OCI-LY1 (cell line): Measurements from ENCODE around the gene ATF6.

ENCODE experiments used
- CTCF ChIP-seq: fragments of 200-600 bp; sonication (generic), shearing (Covaris generic); IDR thresholded peaks from 2 replicates; pipeline ENCODE4 v1.5.1; 2017; ENCODE audit warnings: mild to moderate bottlenecking, antibody characterized with exemption, low read length, moderate library complexity, mixed read lengths
- EZH2 ChIP-seq: fragments of 200-600 bp; sonication (generic), shearing (Covaris generic); IDR thresholded peaks from 2 replicates; pipeline ENCODE4 v1.8.0; 2017; ENCODE audit warnings: borderline replicate concordance, mixed run types, mild to moderate bottlenecking, antibody characterized with exemption, low read length, moderate library complexity, mixed read lengths

DNA sequence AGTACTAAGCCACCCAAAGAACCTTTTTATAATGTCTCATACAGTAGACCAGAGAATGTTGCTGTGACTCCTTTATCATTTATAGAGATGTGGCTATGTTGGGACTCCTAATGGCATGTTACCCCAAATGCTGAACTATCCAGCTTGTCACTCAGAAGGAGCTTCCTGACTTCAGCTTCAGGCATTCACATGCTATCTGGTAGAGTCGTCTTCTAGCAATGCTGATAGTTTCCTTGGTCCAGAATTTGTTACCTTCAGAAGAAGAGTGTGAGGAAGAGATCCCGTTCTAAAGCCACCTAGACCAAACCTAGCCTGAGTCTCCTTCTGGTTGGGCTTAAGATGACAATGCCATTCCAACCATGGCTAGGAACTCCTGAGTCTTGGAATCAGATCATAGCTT is 189.5 kb downstream of the ATF6 start:
- TF ChIP-seq CTCF (no peak), EZH2 (no peak)
